K562 (cell line): ENCODE results near the gene CCSER1.

ENCODE experiments used
- ETS1 ChIP-seq: conservative IDR thresholded peaks from 2 replicates; pipeline ENCODE4 v1.6.1; 2011; ENCODE audit warnings: low read depth, mild to moderate bottlenecking, low read length; ENCODE audit not compliant: control insufficient read depth
- FOXK1 ChIP-seq: sonication (generic); formaldehyde crosslinking; IDR thresholded peaks from 2 replicates; pipeline ENCODE4 v1.8.0; 2022; ENCODE audit warnings: missing genetic modification reagents, mild to moderate bottlenecking, borderline replicate concordance
- ZBED1 ChIP-seq: IDR thresholded peaks from 2 replicates; pipeline ENCODE4 v1.6.1; 2014

DNA sequence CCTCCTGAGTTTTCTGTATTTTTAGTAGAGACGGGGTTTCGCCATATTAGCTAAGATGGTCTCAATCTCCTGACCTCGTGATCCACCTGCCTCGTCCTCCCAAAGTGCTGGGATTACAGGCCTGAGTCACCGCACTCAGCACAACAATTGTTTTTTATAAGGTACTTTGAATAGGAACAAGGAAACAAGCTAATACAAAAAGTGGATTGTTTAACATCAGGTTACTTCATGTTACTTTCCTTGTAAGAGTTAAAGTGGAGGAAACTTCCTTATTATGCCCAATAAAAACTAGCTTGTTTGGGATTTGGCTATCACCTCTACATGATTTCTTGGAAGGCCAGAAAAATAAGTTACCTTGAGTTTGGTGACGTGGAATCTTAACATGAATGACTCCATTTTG is 698.7 kb downstream of the CCSER1 start:
- no peak for TF ChIP-seq ZBED1
- no peak for TF ChIP-seq FOXK1
- no peak for TF ChIP-seq ETS1
